Measurements from ENCODE around the gene TEX261.
"Not testable (repeated sequence)": the region's sequence is repeated elsewhere in the genome, so short reads cannot be mapped to it uniquely, and the experiment has no call there.

Gene TEX261

DNA sequence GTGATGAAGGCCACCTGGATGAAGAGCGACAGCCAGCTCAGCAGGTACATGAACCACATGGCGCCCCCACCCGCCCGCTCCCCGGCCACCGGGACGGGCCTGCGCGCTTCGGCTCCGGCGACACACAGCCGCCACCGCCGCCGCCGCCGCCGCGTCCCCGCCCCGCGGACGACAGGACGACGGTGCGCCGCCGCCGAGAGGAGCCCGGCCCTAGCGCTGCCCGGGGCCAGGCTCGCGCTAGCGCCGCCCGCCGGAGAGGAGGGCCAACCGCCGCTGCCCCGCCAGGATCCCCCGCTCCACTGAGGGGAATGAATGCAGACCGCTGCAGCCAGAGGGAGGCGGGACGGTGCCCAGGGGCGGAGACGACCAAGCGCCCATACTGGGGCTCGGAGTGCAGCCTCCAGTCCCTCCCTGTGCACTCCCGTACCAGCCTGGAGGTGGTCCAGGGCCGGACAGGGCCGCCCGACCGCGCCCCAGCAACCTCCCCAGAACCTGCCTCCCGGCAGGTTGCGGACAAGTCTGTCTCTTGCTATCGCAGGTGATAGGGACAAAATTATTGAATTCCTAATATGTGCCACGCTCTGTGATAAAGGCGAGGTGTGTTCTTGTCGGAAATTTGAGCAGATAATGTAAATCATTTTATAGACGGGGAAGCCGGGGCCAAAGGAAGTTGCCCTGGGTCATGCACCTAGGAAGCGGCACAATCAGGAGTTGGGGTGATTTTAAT is at the start of gene TEX261:
Gene TEX261 (minus strand): TSS at position 175 of the 727 bp plus-strand sequence. CDS start 116 bp downstream, at position 59.
- peak within 1 kb of the TSS; percentile 66 to 99 (median 95) for H3K4me3 ChIP-seq
- H3K27ac ChIP-seq, result peak within 1 kb of the TSS; percentile 71 to 96 (median 92)

DNA sequence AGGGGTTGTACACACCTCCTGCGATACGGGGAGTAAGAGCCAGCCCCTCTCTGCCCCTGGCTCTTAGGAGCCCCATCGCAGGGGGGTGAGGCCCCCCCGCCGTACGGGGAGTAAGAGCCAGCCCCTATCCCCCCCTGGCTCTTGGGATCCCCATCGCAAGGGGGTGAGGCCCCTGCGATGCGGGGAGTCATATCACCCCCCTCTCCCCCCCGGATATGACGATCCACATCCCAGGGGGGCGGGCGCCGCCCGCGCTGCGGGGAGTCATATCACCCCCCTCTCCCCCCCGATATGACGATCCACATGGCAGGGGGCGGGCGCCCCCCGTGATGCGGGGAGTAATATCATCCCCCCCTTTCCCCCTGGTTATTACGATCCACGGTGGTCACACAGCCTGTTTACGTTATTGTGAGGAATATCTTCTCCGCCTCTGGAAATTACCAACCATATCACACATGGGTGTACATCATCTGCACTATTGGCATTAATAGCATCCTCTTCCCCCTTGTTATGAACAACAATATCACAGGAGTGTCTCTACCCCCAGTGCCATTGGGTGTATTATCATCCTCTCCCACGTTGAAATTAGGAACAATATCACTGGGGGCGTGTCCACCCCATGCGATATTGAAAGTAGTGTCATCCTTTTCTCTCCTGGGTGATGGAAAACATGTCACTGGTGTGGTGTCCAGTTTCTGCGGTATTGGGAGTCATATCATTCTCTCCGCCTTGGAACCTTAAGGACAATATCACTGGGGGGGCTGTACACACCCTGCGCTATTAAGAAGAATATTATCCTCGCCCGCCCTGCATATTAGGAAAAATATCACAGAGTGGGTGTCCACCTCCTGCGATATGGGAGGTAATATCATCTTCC is 49.1 kb upstream of the TEX261 start:
- Histone ChIP-seq H3K4me3 (no peak overlapping the region), H3K27ac (no peak overlapping the region)

DNA sequence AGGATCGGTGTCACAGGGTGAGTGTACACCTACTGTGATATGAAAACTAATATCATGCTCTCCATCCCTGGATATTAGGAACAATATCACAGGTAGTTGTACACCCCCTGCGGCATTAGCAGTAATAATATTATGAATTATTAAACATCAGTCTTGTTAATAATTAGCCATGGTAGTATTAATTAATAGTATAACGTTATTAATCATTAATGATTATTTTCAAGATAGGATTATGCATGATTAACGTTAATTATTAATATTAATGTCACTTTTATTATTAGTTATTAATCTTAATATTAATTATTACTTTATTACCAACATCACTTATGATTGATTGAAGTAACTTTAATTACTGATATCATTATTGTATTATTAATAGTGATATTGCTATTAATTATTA is 47.6 kb upstream of the TEX261 start:
- H3K4me3 ChIP-seq, result no peak overlapping the region
- no peak overlapping the region for H3K27ac ChIP-seq

DNA sequence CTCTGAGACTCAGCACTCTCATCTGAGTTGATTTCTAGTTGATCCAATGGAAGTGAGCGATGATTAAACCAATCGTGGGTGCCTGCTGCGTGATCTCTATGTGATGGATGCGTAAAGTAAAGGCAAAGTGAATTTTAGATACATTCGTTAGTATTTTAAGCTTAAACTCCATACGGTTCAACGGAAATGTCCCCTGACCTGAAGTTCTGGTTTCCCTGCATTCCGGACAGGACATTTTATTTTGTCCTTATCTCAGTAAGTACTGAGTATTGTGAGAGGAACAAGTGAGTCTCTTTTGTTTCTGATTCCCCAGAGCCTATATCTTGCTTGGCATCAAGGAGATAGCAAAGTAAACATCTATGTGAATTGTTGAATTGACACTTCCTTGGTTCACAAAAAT is 41.6 kb upstream of the TEX261 start:
- not testable (repeated sequence) for H3K27ac ChIP-seq, H3K4me3 ChIP-seq

- peak overlapping the region in 6 of 21 experiments; percentile 11 to 76 (median 41) for H3K27ac ChIP-seq
Measured at GRCh38 chr2:71023553-71024243, 29.0 kb upstream of the TEX261 start.

DNA sequence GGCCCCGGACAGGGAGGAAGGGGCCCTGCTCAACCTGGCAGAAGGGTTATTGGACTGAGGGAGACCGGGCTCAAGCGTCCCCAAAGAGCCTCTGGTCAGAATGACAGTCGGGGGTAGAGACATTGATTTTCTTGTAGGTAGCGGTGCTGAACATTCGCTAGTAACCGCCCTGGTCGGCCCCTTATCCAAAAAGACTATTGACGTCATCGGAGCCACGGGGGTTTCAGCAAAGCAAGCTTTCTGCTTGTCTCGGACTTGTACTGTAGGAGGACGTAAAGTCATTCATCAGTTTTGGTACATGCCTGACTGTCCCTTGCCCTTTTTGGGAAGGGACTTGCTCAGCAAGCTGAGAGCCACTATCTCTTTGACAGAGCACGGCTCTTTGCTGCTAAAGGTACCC is 26.7 kb upstream of the TEX261 start:
- H3K4me3 ChIP-seq, H3K27ac ChIP-seq: not testable (repeated sequence)

More at GRCh38 chr2:71023553-71024243, 29.0 kb upstream of the TEX261 start:
- H3K4me3 ChIP-seq, result peak overlapping the region in 2 of 7 experiments; percentile 1 to 5

DNA sequence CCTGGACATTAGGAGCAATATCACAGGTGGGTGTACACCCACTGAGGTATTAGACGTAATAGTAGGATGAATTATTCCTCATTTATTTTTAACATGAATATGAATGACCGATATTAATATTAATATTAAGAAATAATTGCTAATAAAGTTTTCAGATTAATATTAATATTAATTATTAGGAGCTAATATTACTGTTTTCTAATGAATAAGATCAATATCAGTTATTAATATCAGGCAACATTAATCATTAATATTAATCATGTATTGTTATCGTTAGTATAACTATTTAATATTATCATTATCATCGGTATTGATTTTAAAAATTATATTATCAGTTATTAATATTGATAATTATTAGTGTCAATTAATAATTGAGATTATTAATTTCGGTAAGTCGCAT is 25.3 kb upstream of the TEX261 start:
- not testable (repeated sequence) for H3K27ac ChIP-seq, H3K4me3 ChIP-seq

- Histone ChIP-seq H3K4me3 (no peak overlapping the region), H3K27ac (no peak overlapping the region)
Measured at GRCh38 chr2:71018625-71019024, 24.0 kb upstream of the TEX261 start.

- not testable (repeated sequence) for H3K27ac ChIP-seq, H3K4me3 ChIP-seq
Measured at GRCh38 chr2:71011786-71012185, 17.1 kb upstream of the TEX261 start.

DNA sequence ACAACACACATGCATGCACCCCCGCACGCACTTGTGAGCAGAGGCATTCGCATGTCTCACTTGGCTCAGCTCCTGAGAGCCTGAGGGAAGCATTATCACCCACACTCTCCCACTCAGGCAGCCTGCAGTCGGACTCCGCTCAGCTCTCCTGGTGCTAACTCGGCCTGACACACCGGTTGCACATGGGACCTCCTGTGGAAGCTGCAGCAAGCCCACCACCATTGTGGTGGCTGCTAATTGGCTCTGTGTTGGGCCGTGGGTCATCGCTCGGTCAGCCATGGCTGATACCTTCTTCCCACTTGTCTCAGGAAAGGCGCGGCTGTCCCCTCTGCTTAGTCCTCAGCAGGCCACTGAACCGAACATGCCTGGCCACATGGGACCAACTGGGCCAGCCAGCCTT is 13.7 kb upstream of the TEX261 start:
- Histone ChIP-seq H3K27ac (no peak overlapping the region), H3K4me3 (no peak overlapping the region)

DNA sequence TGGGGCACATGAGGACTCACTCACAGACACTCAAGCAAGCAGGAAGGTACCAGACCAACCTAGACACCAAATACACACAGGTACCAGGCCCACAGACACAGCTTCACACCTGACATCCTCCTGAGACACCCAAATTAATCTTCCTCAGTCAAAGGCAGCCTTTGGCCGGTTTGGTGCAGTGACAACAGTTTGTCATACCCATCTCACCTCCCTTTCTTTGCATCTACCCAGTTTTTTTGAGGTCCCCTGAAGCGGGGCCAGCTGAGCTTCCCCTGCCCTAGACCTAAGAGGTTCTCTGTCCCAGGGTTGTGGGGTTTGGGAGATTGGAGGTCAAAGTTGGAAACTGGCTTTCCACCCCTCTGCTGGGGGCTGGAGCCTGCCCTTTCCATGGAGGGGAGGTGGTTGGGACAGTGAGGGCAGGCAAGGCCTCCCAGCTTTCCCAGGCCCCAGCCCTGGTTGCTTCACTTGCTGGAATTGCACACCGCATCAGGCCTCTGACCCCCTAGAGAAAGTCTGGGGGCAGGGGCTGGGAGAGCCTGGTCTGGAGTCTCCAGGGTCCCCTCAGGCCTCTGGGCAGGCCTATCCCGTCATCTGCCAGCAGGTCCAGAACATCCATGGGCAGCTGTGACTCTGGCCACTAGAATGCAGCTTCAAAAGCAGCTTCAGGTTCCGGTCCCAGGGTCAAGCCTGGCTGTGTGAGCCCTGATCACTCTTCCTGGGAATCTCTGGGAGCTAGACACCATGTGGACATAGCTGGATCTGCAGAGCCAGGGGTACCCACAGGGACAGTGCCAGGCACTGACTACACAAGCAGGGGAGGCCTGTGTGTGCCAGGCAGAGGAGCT is 12.5 kb upstream of the TEX261 start:
- Histone ChIP-seq H3K4me3 (no peak overlapping the region), H3K27ac (no peak overlapping the region)

DNA sequence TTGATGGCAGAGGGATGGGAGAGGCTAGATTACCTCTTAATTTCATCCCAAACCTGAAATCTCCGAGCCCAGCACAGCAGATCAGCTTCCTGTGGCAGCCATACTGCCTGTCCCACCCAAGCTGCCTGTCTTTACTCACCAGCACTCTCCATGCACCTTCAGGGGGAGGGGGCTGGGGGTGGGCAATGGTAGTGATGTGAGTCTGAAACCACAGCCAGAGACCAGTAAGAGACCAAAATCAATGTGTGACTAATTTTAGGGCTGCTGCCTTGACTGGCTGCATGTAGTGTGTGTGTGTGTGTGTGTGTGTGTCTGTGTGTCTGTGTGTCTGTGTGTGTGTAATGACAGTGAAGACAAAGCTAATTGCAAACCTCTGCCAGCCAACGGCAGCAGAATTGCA is 11.7 kb upstream of the TEX261 start:
- Histone ChIP-seq H3K27ac (no peak overlapping the region), H3K4me3 (no peak overlapping the region)

GRCh38 chr2:71005271-71006202 is 10.9 kb upstream of the TEX261 start:
- Histone ChIP-seq H3K27ac (no peak overlapping the region), H3K4me3 (no peak overlapping the region)

DNA sequence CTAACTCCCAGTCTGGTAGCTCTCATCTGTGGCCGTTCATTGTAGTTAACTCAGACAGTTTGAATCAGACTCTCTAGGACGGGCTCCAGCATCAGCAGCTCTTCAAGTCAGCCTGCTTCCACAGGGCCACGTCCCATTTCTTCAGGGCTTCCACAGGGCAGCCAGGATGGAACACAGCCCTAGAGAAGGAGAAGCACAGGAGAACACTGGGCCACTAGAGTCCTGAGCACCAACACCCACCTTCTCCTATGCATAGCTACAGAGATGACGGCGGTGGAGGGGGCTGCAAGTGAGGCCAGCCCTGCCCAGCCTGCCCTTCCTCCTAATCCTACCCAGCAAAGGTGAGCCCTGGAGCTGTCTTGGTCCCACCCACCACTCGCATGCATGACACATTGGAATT is 10.2 kb upstream of the TEX261 start:
- no peak overlapping the region for H3K4me3 ChIP-seq
- no peak overlapping the region for H3K27ac ChIP-seq

- no peak overlapping the region for H3K27ac ChIP-seq
- H3K4me3 ChIP-seq, result no peak overlapping the region
Measured at GRCh38 chr2:71003966-71004755, 9.5 kb upstream of the TEX261 start.

- Histone ChIP-seq H3K4me3 (no peak overlapping the region), H3K27ac (no peak overlapping the region)
Measured at GRCh38 chr2:71003396-71003795, 8.7 kb upstream of the TEX261 start.

DNA sequence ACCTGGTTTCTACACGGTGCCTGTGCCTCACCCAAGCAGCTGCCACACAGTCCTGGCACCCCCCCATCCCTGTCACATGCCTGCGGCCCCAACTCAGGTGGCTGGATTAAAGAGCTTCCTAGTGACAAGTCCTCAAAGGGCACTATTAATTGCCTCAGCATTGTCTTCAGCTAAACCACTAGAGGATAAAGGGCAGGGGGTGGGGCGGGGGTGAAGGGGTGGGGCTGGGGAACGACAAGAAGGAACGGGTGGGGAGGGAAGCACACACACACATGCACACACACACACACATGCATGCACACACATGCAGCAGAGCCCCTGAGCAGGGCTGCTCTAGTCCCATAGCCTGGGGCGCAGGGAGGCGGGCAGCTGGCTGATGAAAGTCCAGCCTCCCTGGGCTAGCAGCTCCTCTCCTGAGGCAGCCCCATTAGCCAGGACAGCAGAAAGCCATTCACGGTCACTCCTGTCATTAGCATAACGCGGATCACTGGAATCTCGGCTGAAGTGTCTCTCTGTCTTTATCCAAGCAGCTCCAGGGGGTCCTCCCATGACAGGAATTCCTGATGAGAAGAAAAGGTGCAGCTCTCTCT is 7.4 kb upstream of the TEX261 start:
- no peak overlapping the region for H3K27ac ChIP-seq
- H3K4me3 ChIP-seq, result no peak overlapping the region
